ENCODE results near the gene PTPRN2. TPM values are rescaled to one million over a fixed set of nuclear protein-coding genes. Genes with fewer than 3 reads are reported as not detected.

Gene PTPRN2
- total RNA-seq, 1 experiment from 2014 or later, result 1.2 TPM

DNA sequence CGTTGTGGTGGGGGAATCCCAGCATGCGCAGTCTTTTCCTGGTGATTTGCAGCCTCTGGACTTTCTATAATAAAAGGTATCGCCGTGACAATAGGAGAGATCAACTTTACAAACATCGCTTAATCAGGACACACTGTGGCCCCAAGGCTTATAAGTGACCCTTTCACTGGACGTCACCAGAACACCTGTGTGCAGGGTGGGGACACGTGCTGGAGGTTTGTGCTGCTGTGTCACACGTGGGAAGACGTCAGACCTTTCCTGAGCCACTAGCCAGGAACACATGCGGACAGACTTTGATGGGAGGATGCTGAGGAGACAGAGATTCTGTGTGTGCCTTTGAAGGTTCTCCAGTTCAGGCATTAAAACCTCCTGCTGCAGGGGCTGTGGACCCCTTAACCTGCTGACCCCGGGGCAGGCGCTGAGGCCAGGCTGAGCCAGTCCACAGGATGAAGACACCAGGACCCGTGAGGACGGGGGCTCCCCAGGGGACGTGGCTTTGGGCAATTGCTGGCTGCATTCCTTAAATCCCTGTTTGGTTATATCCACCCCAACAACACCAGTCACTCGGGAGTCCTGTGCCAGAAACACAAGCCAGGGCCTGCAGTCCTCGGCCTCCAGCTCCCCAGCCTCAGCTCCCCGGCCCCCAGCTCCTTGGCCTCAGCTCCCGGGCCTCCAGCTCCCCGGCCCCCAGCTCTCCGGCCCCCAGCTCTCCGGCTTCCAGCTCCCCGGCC is 183.4 kb downstream of the PTPRN2 start:
- no peak for DNase-seq (ENCODE audit: low read depth in 1 of 2, low spot score in 2 of 2)
- Histone ChIP-seq H3K9me3 (replicated peaks) (no peaks in the 10 kb centered on the region), H3K4me1 (replicated peaks) (no peaks in the 10 kb centered on the region)

GRCh38 chr7:158403013-158403821 is 184.4 kb downstream of the PTPRN2 start:
- Histone ChIP-seq H3K4me3 (no peak overlapping the region), H3K36me3 (no peaks in the 10 kb centered on the region), H3K9me3 (replicated peaks) (no peaks in the 10 kb centered on the region), H3K4me1 (replicated peaks) (no peaks in the 10 kb centered on the region), H3K27me3 (replicated peaks) (no peaks in the 10 kb centered on the region), H3K27ac (no peak overlapping the region)
- DNase-seq (ENCODE audit: low read depth in 1 of 2, low spot score in 2 of 2), result no peak

More for the DNA sequence above, 183.4 kb downstream of the PTPRN2 start:
- Histone ChIP-seq H3K4me3 (no peak overlapping the region), H3K27ac (no peak overlapping the region), H3K36me3 (no peaks in the 10 kb centered on the region), H3K27me3 (replicated peaks) (no peaks in the 10 kb centered on the region)

DNA sequence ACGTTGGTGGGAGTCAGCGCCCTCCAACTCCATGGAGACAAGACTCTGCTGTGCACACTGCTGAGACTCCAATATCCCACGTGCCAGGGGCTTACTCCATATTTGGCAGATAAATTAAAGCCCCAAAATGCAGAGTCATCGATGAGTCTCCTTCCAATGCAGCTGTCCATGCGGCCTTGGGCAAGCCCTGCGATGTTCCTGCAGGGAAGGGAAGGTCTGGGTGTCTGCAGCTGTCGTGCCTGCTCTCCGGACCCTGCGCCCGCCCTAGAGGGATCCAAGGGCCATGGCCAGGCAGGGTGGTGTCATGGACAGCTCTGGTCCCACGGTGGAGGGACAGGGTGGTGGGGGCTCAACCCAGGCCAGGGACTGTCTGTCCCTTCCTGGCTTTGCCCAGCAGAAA is 185.2 kb downstream of the PTPRN2 start:
- Histone ChIP-seq H3K4me3 (no peak overlapping the region), H3K36me3 (no peaks in the 10 kb centered on the region), H3K27ac (no peak overlapping the region), H3K9me3 (replicated peaks) (no peaks in the 10 kb centered on the region), H3K4me1 (replicated peaks) (no peaks in the 10 kb centered on the region), H3K27me3 (replicated peaks) (no peaks in the 10 kb centered on the region)
- DNase-seq (ENCODE audit: low read depth in 1 of 2, low spot score in 2 of 2), result no peak

DNA sequence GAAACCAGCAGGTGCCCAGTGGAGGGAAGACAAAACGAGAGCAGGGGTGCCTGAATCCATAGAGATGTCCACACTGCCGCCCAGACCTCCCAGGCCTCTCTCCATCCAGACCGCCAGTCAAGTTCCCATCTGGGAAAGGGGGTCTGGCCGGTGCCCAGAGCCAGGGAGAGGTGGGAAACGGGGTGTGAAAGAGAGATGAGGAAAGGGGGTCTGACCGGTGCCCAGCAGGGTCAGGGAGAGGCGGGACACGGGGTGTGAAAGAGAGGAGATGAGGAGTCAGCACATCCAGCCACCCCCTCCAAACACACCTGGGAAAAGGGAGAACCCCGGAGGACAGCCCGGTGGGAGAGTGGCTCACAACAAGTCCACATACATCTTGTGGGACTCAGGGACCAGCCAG is 185.8 kb downstream of the PTPRN2 start:
- DNase-seq (ENCODE audit: low read depth in 1 of 2, low spot score in 2 of 2), result peak in 1 of 2 experiments; percentile 37
- Histone ChIP-seq H3K27ac (no peak overlapping the region), H3K27me3 (replicated peaks) (no peaks in the 10 kb centered on the region), H3K4me1 (replicated peaks) (no peaks in the 10 kb centered on the region), H3K9me3 (replicated peaks) (no peaks in the 10 kb centered on the region), H3K4me3 (no peak overlapping the region), H3K36me3 (no peaks in the 10 kb centered on the region)

GRCh38 chr7:158401295-158401694 is 186.3 kb downstream of the PTPRN2 start:
- no peak for DNase-seq (ENCODE audit: low read depth in 1 of 2, low spot score in 2 of 2)
- H3K36me3 ChIP-seq, result no peaks in the 10 kb centered on the region
- H3K27me3 ChIP-seq (replicated peaks), result no peaks in the 10 kb centered on the region
- H3K9me3 ChIP-seq (replicated peaks), result no peaks in the 10 kb centered on the region
- no peak overlapping the region for H3K4me3 ChIP-seq
- no peaks in the 10 kb centered on the region for H3K4me1 ChIP-seq (replicated peaks)
- no peak overlapping the region for H3K27ac ChIP-seq

DNA sequence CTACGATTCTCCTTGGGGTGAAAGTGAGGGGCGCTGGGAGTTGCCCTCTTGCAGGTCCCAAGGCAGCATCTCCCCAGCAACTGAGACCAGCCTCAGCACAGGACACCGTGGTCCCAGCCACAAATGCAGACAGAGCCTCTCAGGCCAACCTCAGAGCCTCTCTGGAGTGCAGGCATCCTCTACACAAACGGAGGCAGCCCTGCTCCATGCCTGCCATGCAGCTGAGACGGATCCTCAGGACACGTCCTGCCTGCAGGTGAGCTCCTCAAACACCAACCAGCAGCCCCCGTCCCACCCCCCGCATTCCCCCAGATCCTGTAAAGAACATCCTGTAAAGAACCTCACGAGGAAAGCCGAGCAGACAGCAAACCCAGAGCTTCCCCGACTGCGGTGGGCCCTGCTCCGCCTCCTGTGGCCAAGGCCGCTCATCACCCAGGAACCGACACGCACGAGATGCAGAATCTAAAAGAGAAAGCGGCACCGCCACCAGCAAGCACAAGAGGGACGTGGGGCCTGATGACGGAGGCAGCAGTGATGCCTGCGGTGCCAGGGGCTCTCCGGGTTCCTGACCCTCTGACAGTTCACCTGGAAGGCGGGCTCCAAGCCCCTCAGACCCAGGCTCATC is 186.9 kb downstream of the PTPRN2 start:
- no peaks in the 10 kb centered on the region for H3K4me1 ChIP-seq (replicated peaks)
- no peaks in the 10 kb centered on the region for H3K9me3 ChIP-seq (replicated peaks)
- peak in 1 of 2 experiments; percentile 37 for DNase-seq (ENCODE audit: low read depth in 1 of 2, low spot score in 2 of 2)
- H3K4me3 ChIP-seq, result no peak overlapping the region
- H3K27ac ChIP-seq, result no peak overlapping the region
- H3K27me3 ChIP-seq (replicated peaks), result no peaks in the 10 kb centered on the region
- H3K36me3 ChIP-seq, result no peaks in the 10 kb centered on the region

DNA sequence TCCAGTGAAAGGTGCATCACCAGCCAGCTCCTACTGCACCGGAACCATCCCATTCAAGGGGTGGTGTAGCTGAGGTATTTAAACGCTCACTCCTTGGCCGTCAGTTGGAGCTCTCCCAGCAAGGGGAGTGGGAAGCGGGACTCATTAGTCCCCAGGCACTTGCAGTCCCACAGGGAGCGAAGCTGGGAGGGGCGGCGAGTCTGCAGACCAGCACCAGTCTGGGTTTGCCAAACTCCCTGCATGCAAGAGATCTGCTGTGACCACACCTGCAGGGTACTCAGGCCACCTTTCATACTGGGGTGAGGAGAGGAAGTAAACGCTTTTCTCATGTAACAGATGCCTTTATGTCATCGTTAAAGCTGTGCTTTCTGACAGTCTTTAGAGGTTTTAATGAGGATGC is 187.9 kb downstream of the PTPRN2 start:
- Histone ChIP-seq H3K36me3 (no peaks in the 10 kb centered on the region), H3K4me3 (no peak overlapping the region), H3K27me3 (replicated peaks) (no peaks in the 10 kb centered on the region), H3K9me3 (replicated peaks) (no peaks in the 10 kb centered on the region), H3K4me1 (replicated peaks) (no peaks in the 10 kb centered on the region), H3K27ac (no peak overlapping the region)
- DNase-seq (ENCODE audit: low read depth in 1 of 2, low spot score in 2 of 2), result no peak

GRCh38 chr7:158398750-158399149 is 188.9 kb downstream of the PTPRN2 start:
- Histone ChIP-seq H3K36me3 (no peaks in the 10 kb centered on the region), H3K27me3 (replicated peaks) (no peaks in the 10 kb centered on the region), H3K27ac (no peak overlapping the region), H3K4me1 (replicated peaks) (no peaks in the 10 kb centered on the region), H3K4me3 (no peak overlapping the region), H3K9me3 (replicated peaks) (no peaks in the 10 kb centered on the region)
- DNase-seq (ENCODE audit: low read depth in 1 of 2, low spot score in 2 of 2), result no peak

GRCh38 chr7:158397885-158398284 is 189.7 kb downstream of the PTPRN2 start:
- no peaks in the 10 kb centered on the region for H3K4me1 ChIP-seq (replicated peaks)
- no peaks in the 10 kb centered on the region for H3K27me3 ChIP-seq (replicated peaks)
- no peaks in the 10 kb centered on the region for H3K9me3 ChIP-seq (replicated peaks)
- H3K36me3 ChIP-seq, result no peaks in the 10 kb centered on the region
- H3K4me3 ChIP-seq, result no peak overlapping the region
- no peak overlapping the region for H3K27ac ChIP-seq
- no peak for DNase-seq (ENCODE audit: low read depth in 1 of 2, low spot score in 2 of 2)

DNA sequence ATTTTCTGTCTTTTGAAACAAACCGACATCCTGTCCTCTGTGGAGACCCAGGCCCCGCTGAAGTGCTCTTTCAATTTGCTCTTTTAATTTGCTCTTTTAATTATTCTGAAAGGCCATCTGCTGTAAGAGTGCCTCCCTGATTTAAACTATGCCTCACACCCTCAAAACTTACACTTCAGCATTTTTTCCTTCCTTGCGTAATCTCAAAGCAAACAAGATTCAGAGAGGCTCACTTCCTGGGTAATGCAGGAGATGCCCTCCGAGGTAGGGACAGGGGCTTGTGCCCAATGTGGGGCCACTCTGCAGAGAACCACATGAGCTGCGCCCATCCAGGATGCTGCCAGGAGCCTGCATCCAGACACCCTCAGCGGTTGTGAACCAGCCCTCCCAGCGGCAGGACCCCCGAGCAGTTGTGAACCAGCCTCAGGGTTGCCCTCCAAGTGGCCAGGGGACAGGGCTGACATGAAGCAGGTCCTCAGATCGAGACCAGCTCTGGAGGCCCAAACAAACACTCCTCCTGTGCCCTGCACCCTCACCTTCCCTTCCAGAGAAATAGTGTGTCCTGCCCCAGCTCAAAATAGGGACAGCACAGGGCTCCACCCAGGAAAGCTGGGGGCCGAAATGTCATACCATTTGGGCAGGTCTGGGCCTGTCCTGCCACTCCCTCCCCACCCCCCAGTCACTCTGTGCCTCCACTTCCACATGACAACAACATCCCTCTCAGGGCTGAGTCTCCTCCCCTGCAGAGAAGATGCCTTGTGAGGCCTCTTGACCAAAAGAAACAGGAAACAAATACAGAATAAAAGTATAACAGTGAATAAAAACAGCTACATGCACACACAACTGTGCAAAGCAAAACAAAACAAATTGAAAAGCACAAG is 190.4 kb downstream of the PTPRN2 start:
- H3K27ac ChIP-seq, result no peak overlapping the region
- H3K36me3 ChIP-seq, result no peaks in the 10 kb centered on the region

DNA sequence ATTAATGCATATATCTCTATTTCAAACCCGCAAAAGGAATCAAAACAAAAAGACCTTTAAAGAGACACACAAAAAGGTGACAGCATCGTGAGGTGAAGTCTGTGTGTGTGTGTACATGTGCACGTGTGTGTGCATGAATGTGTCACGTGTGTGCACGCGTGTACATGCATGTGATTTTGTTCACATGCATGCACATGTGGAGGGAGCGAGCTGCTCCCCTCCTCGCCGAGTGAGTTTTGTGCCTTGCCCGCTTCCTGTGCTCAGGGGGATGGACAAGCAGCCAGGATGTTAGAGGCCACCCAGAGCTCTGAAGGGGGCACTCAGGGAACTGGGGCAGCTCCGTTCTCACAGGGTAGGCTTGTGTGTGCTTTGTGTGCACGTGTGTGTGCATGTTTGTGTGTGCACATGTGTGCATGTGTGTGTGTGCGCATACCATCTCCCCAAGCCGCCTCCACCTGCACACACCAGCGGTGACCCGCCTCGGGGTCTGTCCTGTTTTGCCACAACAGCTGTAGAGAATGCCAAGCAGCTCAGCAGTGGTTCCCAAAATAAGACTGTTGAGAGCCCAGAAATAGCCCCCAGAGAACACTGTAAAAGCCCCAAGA is 191.2 kb downstream of the PTPRN2 start:
- no peaks in the 10 kb centered on the region for H3K4me1 ChIP-seq (replicated peaks)
- no peak for DNase-seq (ENCODE audit: low read depth in 1 of 2, low spot score in 2 of 2)
- H3K27ac ChIP-seq, result no peak overlapping the region
- no peak overlapping the region for H3K4me3 ChIP-seq
- H3K36me3 ChIP-seq, result no peaks in the 10 kb centered on the region
- no peaks in the 10 kb centered on the region for H3K9me3 ChIP-seq (replicated peaks)
- no peaks in the 10 kb centered on the region for H3K27me3 ChIP-seq (replicated peaks)

More for the DNA sequence above, 190.4 kb downstream of the PTPRN2 start:
- Histone ChIP-seq H3K9me3 (replicated peaks) (no peaks in the 10 kb centered on the region), H3K27me3 (replicated peaks) (no peaks in the 10 kb centered on the region), H3K4me1 (replicated peaks) (no peaks in the 10 kb centered on the region), H3K4me3 (no peak overlapping the region)
- DNase-seq (ENCODE audit: low read depth in 1 of 2, low spot score in 2 of 2), result no peak

DNA sequence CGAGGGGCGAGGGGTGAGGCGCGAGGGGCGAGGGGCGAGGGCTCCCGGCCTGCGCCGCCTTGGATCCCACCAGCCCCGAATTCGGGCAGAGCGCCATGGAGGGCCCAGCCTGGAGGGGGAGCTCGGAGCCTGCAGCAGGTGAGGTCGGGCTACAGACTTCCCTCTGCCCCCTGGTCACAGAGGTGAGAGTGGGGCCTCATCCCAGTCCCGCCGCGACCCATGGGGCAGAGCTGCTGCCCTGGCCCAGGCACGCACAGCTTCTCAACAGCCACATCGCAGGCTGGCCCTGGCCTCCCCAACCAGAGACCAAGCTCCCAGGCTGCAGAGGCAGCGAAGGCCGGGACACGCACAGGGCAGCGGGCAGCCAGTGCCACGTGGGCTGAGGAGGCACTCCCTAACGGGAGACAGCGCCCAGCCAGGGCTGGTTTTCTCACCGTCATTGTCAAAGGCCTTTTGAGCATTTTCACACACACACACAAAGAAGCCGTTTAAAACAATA is 191.8 kb downstream of the PTPRN2 start:
- no peaks in the 10 kb centered on the region for H3K9me3 ChIP-seq (replicated peaks)
- no peaks in the 10 kb centered on the region for H3K27me3 ChIP-seq (replicated peaks)
- no peaks in the 10 kb centered on the region for H3K36me3 ChIP-seq
- H3K4me1 ChIP-seq (replicated peaks), result no peaks in the 10 kb centered on the region
- no peak overlapping the region for H3K4me3 ChIP-seq
- no peak overlapping the region for H3K27ac ChIP-seq
- no peak for DNase-seq (ENCODE audit: low read depth in 1 of 2, low spot score in 2 of 2)

DNA sequence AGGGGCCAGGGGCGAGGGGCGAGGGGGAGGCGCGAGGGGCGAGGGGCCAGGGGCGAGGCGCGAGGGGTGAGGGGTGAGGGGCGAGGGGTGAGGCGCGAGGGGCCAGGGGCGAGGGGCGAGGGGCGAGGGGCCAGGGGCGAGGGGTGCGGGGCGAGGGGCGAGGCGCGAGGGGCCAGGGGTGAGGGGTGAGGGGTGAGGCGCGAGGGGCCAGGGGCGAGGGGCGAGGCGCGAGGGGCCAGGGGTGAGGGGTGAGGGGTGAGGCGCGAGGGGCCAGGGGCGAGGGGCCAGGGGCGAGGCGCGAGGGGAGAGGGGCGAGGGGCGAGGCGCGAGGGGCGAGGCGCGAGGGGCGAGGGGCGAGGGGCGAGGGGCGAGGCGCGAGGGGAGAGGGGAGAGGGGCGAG is 192.3 kb downstream of the PTPRN2 start:
- Histone ChIP-seq H3K4me1 (replicated peaks) (no peaks in the 10 kb centered on the region), H3K27ac (no peak overlapping the region), H3K36me3 (no peaks in the 10 kb centered on the region), H3K4me3 (no peak overlapping the region), H3K27me3 (replicated peaks) (no peaks in the 10 kb centered on the region), H3K9me3 (replicated peaks) (no peaks in the 10 kb centered on the region)
- no peak for DNase-seq (ENCODE audit: low read depth in 1 of 2, low spot score in 2 of 2)
